Activated CD4-positive, alpha-beta T cell treated with anti-CD3 and anti-CD28 coated beads, Interleukin-2, amount 50 U/mL, for 48 hours (primary cell): ENCODE measurements around the gene NUPR1.
"Not testable (repeated sequence)": the region's sequence is repeated elsewhere in the genome, so short reads cannot be mapped to it uniquely, and the experiment has no call there.

ENCODE experiments used
- DNase-seq, 2 experiments: peaks; one replicate each; pipeline ENCODE4 v3.0.0-alpha.2; 2020

The NUPR1 gene

DNA sequence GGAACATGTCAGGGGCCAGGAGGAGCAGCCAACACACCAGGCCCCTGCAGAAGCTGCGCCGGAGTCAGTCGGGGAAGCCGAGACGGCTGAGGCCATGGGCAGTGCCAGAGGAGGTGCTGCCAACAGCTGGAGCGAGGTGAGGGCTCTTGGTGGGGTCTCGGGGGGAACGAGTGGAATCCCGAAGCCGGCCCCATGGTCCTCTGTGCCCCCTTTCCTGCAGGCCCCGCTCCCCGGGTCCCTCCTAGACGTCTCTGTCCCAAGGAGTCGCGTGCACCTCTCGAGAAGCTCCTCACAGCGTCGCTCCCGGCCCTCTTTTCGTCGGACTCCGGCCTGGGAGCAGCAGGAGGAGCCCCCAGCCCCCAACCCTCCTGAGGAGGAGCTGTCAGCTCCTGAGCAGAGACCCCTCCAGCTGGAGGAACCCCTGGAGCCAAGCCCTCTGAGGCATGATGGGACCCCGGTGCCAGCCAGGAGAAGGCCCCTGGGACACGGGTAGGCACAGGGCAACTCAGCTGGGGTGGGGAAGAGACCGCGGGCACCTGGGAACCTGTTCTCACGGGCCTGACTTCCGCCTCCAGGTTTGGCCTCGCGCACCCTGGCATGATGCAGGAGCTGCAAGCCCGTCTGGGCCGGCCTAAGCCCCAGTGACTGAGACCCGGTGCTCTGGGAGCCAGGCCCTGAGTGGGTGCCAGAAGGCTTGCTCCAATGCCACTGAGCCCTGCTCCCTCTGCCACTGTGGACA, 40.7 kb downstream of the NUPR1 start:
- no peak for DNase-seq

DNA sequence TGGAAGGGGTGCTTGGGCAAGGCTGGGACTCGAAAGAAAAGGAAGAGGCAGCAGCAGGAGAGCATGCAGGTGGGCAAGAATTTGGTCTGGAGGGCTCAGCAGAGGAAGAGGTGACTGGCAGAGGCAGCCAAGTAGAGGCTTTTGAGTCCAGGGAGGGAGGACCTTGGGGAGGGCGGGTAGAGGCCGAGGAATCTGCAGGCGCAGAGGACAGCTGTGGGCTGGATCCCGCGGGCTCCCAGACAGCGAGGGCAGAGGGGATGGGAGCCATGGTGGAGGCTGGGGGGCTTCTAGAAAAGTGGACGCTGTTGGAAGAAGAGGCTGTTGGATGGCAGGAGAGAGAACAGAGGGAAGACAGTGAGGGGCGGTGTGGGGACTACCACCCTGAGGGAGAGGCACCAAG, 41.4 kb downstream of the NUPR1 start:
- DNase-seq: no peak

- DNase-seq: no peak
These were observed 41.9 kb downstream of the NUPR1 start for GRCh38 chr16:28496844-28497243.

DNA sequence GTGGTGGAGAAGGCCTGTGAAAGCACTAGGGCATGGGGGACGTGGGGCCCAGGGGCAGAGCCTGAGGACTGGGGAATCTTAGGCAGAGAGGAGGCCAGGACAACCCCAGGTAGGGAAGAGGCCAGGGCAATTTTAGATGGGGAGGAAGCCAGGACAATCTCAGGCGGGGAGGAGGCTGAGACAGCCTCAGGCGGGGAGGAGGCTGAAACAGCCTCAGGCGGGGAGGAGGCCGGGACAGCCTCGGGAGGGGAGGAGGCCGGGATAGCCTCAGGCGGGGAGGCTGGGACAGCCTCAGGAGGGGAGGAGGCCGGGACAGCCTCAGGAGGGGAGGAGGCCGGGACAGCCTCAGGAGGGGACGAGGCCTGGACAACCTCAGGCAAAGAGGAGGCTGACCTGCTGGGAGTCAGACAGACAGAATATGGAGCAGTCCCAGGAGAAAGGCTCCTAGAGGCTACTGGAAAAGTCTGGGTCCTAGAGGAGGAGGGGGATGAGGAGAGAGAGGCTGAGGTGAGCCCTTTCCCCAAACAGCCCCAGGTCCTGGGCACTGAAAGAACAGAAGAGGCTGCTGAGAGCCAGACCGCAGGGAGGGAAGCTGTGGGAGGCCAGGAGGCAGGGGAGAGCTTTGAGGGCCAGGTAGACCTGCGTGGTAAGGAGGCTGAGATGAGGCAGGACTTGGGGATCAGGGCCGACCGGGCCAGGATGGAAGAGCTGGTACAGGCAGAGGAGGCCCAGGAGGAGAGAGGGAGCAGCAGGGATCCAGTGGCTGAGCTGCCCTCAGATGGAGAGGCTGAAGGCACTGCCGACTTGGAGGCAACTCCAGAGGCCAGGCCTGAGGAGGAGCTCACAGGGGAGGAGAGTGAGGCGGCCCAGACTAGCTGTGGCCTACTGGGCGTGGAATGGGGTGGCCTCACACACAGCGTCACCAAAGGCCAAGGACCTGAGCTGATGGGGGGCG, 42.7 kb downstream of the NUPR1 start:
- no peak for DNase-seq

GRCh38 chr16:28495098-28495793, 43.5 kb downstream of the NUPR1 start:
- DNase-seq: no peak

DNA sequence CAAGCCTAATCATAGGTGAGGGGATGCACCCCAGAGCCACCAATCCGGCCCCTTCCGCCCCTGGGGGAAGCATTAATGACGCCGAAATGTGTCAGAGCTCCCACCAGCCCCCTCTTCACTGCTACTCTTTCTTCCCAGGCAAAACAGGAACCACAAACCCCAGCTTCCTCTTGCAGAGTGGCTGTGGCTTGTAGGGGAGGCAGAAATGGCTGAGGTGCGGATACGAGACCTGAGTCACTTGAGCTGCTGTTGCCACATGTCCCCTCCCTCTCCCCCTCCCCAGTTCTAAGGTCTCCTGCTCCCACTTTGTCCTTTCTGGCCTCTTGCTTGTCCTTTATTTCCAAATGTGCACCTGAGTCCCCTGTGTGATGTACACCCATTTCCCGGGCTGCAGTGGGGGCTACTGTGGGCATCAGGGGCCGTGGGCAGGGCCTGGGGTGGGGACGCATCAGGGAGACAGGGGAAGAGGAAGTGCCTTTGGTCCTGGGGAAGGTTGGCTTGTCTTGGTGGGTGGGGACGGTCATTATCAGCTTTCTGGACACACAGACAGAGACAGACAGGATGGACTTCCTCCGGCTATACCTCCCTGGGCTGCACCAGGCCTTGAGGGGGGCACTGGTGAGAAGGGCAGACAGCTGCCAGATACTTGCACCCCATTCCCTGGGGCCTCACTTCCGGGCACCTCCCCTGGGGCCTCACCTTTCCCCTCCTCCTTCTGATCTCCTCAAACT, 44.5 kb downstream of the NUPR1 start, which contains the start of gene APOBR:
Gene APOBR, plus strand, starts transcription at position 523 of the 731 bp plus-strand sequence. Its CDS starts 39 bp downstream, at position 562.
- peak; percentile 81 to 88 for DNase-seq

GRCh38 chr16:28492511-28492910, 46.3 kb downstream of the NUPR1 start:
- DNase-seq: no peak

DNA sequence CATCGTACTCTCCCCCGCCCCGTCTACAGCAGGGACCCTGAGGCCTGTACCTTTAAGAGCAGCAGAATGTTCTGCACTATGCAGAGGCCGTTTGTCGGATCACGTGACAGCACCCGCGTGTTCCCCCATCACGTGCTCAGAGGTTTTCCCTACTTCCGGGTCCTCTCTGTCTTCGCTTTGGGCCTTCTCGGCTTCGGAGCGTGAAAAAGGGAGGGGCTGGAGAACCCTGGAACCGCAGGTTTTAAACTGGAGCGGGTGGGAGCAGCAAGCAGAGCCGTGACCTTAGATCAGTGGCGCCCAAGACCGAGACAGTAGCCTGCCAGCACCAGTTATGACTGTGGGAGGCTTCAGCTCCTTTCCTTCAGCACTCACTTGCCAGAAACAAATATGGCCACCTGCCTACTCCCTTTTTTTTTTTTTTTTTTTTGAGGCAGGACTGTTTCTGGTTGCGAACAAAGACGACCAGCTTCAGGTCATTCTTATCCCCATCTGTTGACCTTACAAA, 46.8 kb downstream of the NUPR1 start, which contains the start of gene CLN3:
Gene CLN3, minus strand, starts transcription at position 105 of the 505 bp plus-strand sequence. CDS start 315 bp downstream, outside the sequence.
- DNase-seq: peak; percentile 83 to 90

- peak in 1 of 2 experiments; percentile 35 for DNase-seq
These were observed 47.4 kb downstream of the NUPR1 start for GRCh38 chr16:28491230-28491969.

- DNase-seq: no peak
These were observed 52.5 kb downstream of the NUPR1 start for GRCh38 chr16:28486266-28486665.

GRCh38 chr16:28483361-28483760, 55.4 kb downstream of the NUPR1 start:
- DNase-seq: not testable (repeated sequence)
